ENCODE data around the gene LSP1.

LSP1 gene

GRCh38 chr11:1848640-1849430 is 4.0 kb upstream of the LSP1 start:
- DNase-seq: no peak

- DNase-seq: no peak
Observed at GRCh38 chr11:1851468-1852180, 1.3 kb upstream of the LSP1 start.

- DNase-seq: no peak
Observed at GRCh38 chr11:1852271-1852876, 510 bp upstream of the LSP1 start.

- DNase-seq: no peak
Observed at GRCh38 chr11:1853376-1854131, 670 bp downstream of the LSP1 start.

- DNase-seq: no peak
Observed at GRCh38 chr11:1854132-1854948, 1.5 kb downstream of the LSP1 start.

- no peak for DNase-seq
Observed at GRCh38 chr11:1854949-1855885, 2.3 kb downstream of the LSP1 start.

- DNase-seq: no peak
Observed at GRCh38 chr11:1855886-1856265, 3.0 kb downstream of the LSP1 start.

GRCh38 chr11:1856306-1857005 is 3.6 kb downstream of the LSP1 start:
- no peak for DNase-seq

- no peak for DNase-seq
Observed at GRCh38 chr11:1857064-1857463, 4.2 kb downstream of the LSP1 start.

- no peak for DNase-seq
Observed at GRCh38 chr11:1858154-1858553, 5.3 kb downstream of the LSP1 start.

GRCh38 chr11:1858576-1858975 is 5.7 kb downstream of the LSP1 start:
- DNase-seq: no peak

- DNase-seq: no peak
Observed at GRCh38 chr11:1859004-1859403, 6.1 kb downstream of the LSP1 start.

GRCh38 chr11:1860108-1860507 is 7.2 kb downstream of the LSP1 start:
- DNase-seq: no peak

GRCh38 chr11:1861435-1862411 is 8.8 kb downstream of the LSP1 start:
- DNase-seq: no peak

- DNase-seq: no peak
Observed at GRCh38 chr11:1862588-1863351, 9.9 kb downstream of the LSP1 start.

- peak; percentile 90 for DNase-seq
Observed at GRCh38 chr11:1863352-1864216, 10.7 kb downstream of the LSP1 start.

- no peak for DNase-seq
Observed at GRCh38 chr11:1864231-1864630, 11.3 kb downstream of the LSP1 start.
